ENCODE measurements around the gene OBI1. TPM values are rescaled to one million over a fixed set of nuclear protein-coding genes. Genes with fewer than 3 reads are reported as not detected.
A peak's percentile ranks its signal among the peaks of the same experiment; 100 is the strongest.

Gene OBI1
- total and polyA plus RNA-seq, 2 donors (not counting 1 experiment from before 2014, with no cell fraction given), result 3.1 to 15.4 TPM

DNA sequence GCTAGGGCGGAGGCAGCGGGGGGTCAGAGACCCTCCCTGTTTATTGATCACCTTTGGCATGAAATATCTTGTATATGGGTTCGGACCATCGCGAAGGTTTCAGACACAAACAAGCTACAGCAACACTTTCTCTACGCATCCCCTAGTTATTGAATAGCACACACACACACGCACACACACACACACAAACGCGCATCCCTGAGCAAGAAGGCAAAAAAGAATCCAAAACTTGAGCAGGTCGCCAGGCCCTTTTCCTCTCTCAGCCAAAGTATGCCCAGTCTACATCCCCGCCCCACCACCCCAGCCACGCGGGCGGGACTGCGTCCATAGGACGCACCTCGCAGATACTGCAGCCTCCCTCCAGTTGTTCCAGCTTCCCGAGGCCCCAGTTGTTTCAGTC is 71.6 kb downstream of the OBI1 start:
- Histone ChIP-seq H3K79me2 (ENCODE audit: control insufficient read depth, insufficient read depth, low read length) (no peaks in the 10 kb centered on the region), H3K4me1 (ENCODE audit: control insufficient read depth in 2 of 2, insufficient read depth in 2 of 2, low read length in 2 of 2) (peaks cover 3 to 11% of the 10 kb centered on the region in 2 donors), H4K20me1 (ENCODE audit: control insufficient read depth, insufficient read depth, low read length, poor library complexity, severe bottlenecking) (no peaks in the 10 kb centered on the region), H3K9ac (ENCODE audit: low read length) (no peak overlapping the region), H3K9me3 (ENCODE audit: control extremely low read depth in 1 of 3, control insufficient read depth in 2 of 3, insufficient read depth in 1 of 3, low read length in 2 of 3) (peaks cover 0 to 9% (median 3%) of the 10 kb centered on the region in 3 donors), H2AFZ (ENCODE audit: insufficient read depth, low read depth, low read length, poor library complexity, severe bottlenecking) (no peak overlapping the region), H3K36me3 (replicated peaks in 1 of 2; ENCODE audit: control extremely low read depth in 1 of 2, control insufficient read depth in 1 of 2, extremely low read depth in 1 of 2, insufficient read depth in 2 of 2, low read length in 1 of 2) (no peaks in the 10 kb centered on the region), H3K4me3 (ENCODE audit: control extremely low read depth in 1 of 5, extremely low read depth in 1 of 5, insufficient read depth in 1 of 5, low read depth in 2 of 5, low read length in 4 of 5) (no peak overlapping the region), H3K27ac (ENCODE audit: low read length in 2 of 2) (no peak overlapping the region), H3K27me3 (replicated peaks in 1 of 4; ENCODE audit: control extremely low read depth in 1 of 4, control insufficient read depth in 3 of 4, insufficient read depth in 4 of 4, low read length in 3 of 4) (peaks cover 0 to 66% (median 30%) of the 10 kb centered on the region in 4 experiments), H3K4me2 (replicated peaks; ENCODE audit: low read depth, low read length, poor library complexity, severe bottlenecking) (no peak overlapping the region)
- 25% methylated on average over 17 of the region's 18 CpGs for WGBS (ENCODE audit: insufficient coverage)
- intact Hi-C loops (cut with micrococcal nuclease), result no loop called here
- peaks cover 74% of the 10 kb centered on the region for H3K27me3 Mint-ChIP-seq
- CTCF ChIA-PET, result no interaction called here
- ATAC-seq (ENCODE audit: low read depth), result no peak
- TF ChIP-seq EZH2 (IDR thresholded peaks at IDR 0.05; ENCODE audit: borderline replicate concordance, insufficient read depth, low read depth, low read length, poor library complexity, severe bottlenecking), result no peak
- TF ChIP-seq CTCF (IDR thresholded peaks at IDR 0.05), result no peak
- no peak overlapping the region for H3K4me3 Mint-ChIP-seq
- H3K4me1 Mint-ChIP-seq, result peaks cover 6% of the 10 kb centered on the region
- peaks cover 4% of the 10 kb centered on the region for H3K9me3 Mint-ChIP-seq (ENCODE audit: insufficient read depth)
- DNase-seq, result peak; percentile 15
- POLR2A ChIA-PET, result no interaction called here
- no peak overlapping the region for H3K27ac Mint-ChIP-seq

GRCh38 chr13:78586706-78587105 is 72.2 kb downstream of the OBI1 start:
- H3K9me3 ChIP-seq (ENCODE audit: control extremely low read depth in 1 of 3, control insufficient read depth in 2 of 3, insufficient read depth in 1 of 3, low read length in 2 of 3), result peaks cover 0 to 9% (median 4%) of the 10 kb centered on the region in 3 donors
- WGBS (ENCODE audit: insufficient coverage), result 14% methylated on average over 12 of the region's 21 CpGs
- no peak overlapping the region for H2AFZ ChIP-seq (ENCODE audit: insufficient read depth, low read depth, low read length, poor library complexity, severe bottlenecking)
- H3K36me3 ChIP-seq (replicated peaks in 1 of 2; ENCODE audit: control extremely low read depth in 1 of 2, control insufficient read depth in 1 of 2, extremely low read depth in 1 of 2, insufficient read depth in 2 of 2, low read length in 1 of 2), result no peaks in the 10 kb centered on the region
- Mint-ChIP-seq H3K4me3 (no peak overlapping the region), H3K9me3 (ENCODE audit: insufficient read depth) (peaks cover 4% of the 10 kb centered on the region), H3K27me3 (peaks cover 70% of the 10 kb centered on the region), H3K4me1 (peaks cover 6% of the 10 kb centered on the region), H3K27ac (no peak overlapping the region)
- H4K20me1 ChIP-seq (ENCODE audit: control insufficient read depth, insufficient read depth, low read length, poor library complexity, severe bottlenecking), result no peaks in the 10 kb centered on the region
- ATAC-seq (ENCODE audit: low read depth) (no peak), DNase-seq (no peak)
- CTCF ChIA-PET, result no interaction called here
- no peak overlapping the region for H3K4me2 ChIP-seq (replicated peaks; ENCODE audit: low read depth, low read length, poor library complexity, severe bottlenecking)
- no peak overlapping the region for H3K27ac ChIP-seq (ENCODE audit: low read length in 2 of 2)
- H3K79me2 ChIP-seq (ENCODE audit: control insufficient read depth, insufficient read depth, low read length), result no peaks in the 10 kb centered on the region
- peaks cover 3 to 11% of the 10 kb centered on the region in 2 donors for H3K4me1 ChIP-seq (ENCODE audit: control insufficient read depth in 2 of 2, insufficient read depth in 2 of 2, low read length in 2 of 2)
- H3K4me3 ChIP-seq (ENCODE audit: control extremely low read depth in 1 of 5, extremely low read depth in 1 of 5, insufficient read depth in 1 of 5, low read depth in 2 of 5, low read length in 4 of 5), result no peak overlapping the region
- TF ChIP-seq EZH2 (IDR thresholded peaks at IDR 0.05; ENCODE audit: borderline replicate concordance, insufficient read depth, low read depth, low read length, poor library complexity, severe bottlenecking), result no peak
- TF ChIP-seq CTCF (IDR thresholded peaks at IDR 0.05), result no peak
- intact Hi-C loops (cut with micrococcal nuclease), result no loop called here
- peaks cover 0 to 63% (median 29%) of the 10 kb centered on the region in 4 experiments for H3K27me3 ChIP-seq (replicated peaks in 1 of 4; ENCODE audit: control extremely low read depth in 1 of 4, control insufficient read depth in 3 of 4, insufficient read depth in 4 of 4, low read length in 3 of 4)
- H3K9ac ChIP-seq (ENCODE audit: low read length), result no peak overlapping the region
- POLR2A ChIA-PET, result no interaction called here

Data from B cell (primary cell).